Right lobe of liver (tissue), 6 donors: ENCODE data around the gene SUSD1. TPM values are rescaled to one million over a fixed set of nuclear protein-coding genes. Genes with fewer than 3 reads are reported as not detected.

ENCODE experiments used
- ATAC-seq, 4 donors: fragments of 200-7000 bp; cut with Tn5 transposase; one replicate each; pipeline ENCODE4 v1.9.1; 2020; ENCODE audit warnings: mild to moderate bottlenecking in 4 of 4, moderate library complexity in 4 of 4
- DNase-seq, 3 donors: peaks; one replicate each; pipeline ENCODE4 v3.0.0-alpha.2; 2020
- H3K27ac ChIP-seq, 3 donors: fragments of 200-600 bp; one replicate each; pipeline ENCODE4 v1.8.0; 2022
- H3K27me3 ChIP-seq, 2 donors: fragments of 200-600 bp; one replicate each; pipeline ENCODE4 v1.8.0; 2022
- H3K36me3 ChIP-seq, 4 donors: fragments of 200-600 bp; sonication (generic) in 1 of 4; one replicate each; pipeline versions ENCODE4 v1.5.1 to v1.8.0; 2017 to 2022; ENCODE audit warnings: control low read depth in 1 of 4
- H3K4me1 ChIP-seq, 4 donors: fragments of 200-600 bp; sonication (generic) in 1 of 4; one replicate each; pipeline versions ENCODE4 v1.5.1 to v1.8.0; 2017 to 2022; ENCODE audit warnings: control low read depth in 1 of 4
- H3K4me3 ChIP-seq, 3 donors: fragments of 200-600 bp; one replicate each; pipeline ENCODE4 v1.8.0; 2022
- H3K9me3 ChIP-seq, 4 donors: fragments of 200-600 bp; sonication (generic) in 1 of 4; one replicate each; pipeline versions ENCODE4 v1.5.1 to v1.8.0; 2017 to 2022; ENCODE audit warnings: control low read depth in 1 of 4
- CTCF ChIP-seq, 4 donors: fragments of 200-600 bp in 3 of 4; fragments of 450-650 bp in 1 of 4; IDR thresholded peaks; one replicate each; pipeline versions ENCODE4 v1.5.1 to v1.8.0; 2016 to 2022; ENCODE audit warnings: antibody characterized with exemption in 4 of 4, mild to moderate bottlenecking in 2 of 4
- POLR2A ChIP-seq: fragments of 450-650 bp; IDR thresholded peaks from one replicate; pipeline ENCODE4 v1.6.1; 2017; ENCODE audit warnings: antibody characterized with exemption, mild to moderate bottlenecking
- WGBS: methylation state at CpG from one replicate; pipeline ENCODE4 v1.1.6; 2018; ENCODE audit warnings: low coverage, low lambda C conversion rate; ENCODE audit not compliant: insufficient coverage; ENCODE audit errors: missing lambda C conversion rate; 5-methylcytosine and 5-hydroxymethylcytosine counted together
- intact Hi-C, 2 donors: fragments of 100-400 bp; cut with DNase I; formaldehyde crosslinking; loops; one replicate each; pipeline versions ENCODE4 v1.11.2 to v1.14.1; 2022
- long read RNA-seq: library from polyadenylated mRNA; unstranded; transcript quantifications from one replicate; pipeline ENCODE4 v2.0.0, GENCODE V29; 2019
- total RNA-seq, 6 experiments: library from RNA; depleted of rRNA in 2 of 6; stranded (reverse); fragments of >200 nt in 2 of 6; fragmentation: NEBNext Ultra II Directional in 3 of 6; extraction: Animal tissue kit (Norgen Biotek cat#: 25700) in 3 of 6; gene quantifications; one replicate each; pipeline versions ENCODE4 v1.1.0 to v1.2.4, GENCODE V29; 2016 to 2023
- donor health status: DM: no; HTN: yes; CAD: no.
- donor health status: DM: no; HTN: no; CAD: no.
- donor health status: DM: no; HTN: no; CAD: no.
- donor health status: DM: no; HTN: yes; CAD: no.
- donor health status: DM: no; HTN: yes; CAD: no.

The SUSD1 gene
- 1 to 10 TPM; 2.7 to 7.2 (median 3.9) TPM for total RNA-seq
- long read RNA-seq, partial matches to known transcripts = 0 of 1 reads
- long read RNA-seq, other reads (novel, unspliced or antisense) = 0 of 1 reads

DNA sequence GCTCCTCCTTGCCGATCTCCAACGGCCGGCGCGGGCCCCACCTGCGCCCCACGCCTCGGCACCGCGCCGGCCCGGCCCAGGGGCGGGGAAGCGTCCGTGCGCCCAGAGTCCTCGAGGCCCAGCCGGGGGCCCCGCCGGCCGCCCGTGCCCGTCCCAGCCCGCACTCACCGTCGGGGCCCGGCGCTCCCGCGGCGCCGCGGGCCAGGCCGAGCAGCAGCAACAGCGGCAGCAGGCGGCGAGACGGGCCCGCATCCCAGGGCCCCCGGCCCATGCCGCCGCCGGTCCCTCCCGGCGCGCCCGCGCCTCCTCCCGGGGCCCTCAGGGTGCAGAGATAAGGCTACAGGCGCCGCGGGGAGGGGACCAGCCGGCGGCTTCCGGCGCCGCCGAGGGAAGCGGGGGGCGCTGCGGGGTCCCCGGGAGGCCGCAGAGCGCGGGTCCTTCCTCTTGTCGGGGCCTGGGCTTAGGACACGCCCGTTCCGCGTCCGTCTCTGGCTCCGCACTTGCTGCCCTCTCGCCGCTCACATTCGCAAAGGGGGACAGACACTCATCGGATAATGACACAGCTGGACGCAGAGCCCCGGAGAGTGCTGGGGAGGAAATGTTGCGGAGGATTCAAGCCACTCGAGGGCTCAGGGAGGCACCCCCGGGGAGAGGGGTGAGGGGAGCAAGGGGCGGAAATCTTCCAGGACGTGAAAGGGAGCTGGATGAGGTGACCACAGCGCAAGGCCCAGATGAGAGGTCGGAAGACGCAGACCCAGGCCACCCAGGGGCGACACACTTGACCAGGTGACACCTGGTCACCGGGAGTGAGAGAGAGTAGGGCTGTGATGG is at the start of gene SUSD1:
Gene SUSD1 (minus strand): TSS at position 333 of the 831 bp plus-strand sequence. CDS start 62 bp downstream, at position 271.
- WGBS = 6% methylated on average over 21 of the region's 88 CpGs
- intact Hi-C loops = no loop called here
- peak within 1 kb of the TSS; percentile 39 to 65 (median 50) for H3K4me3 ChIP-seq
- no peaks in the 10 kb centered on the region for H3K36me3 ChIP-seq
- H3K4me1 ChIP-seq = peaks cover 0 to 7% (median 0%) of the 10 kb centered on the region in 4 donors
- TF ChIP-seq CTCF (IDR thresholded peaks at IDR 0.05) (no peak), POLR2A (peak; percentile 26)
- DNase-seq (peak; percentile 51 to 66 (median 54)), ATAC-seq (peak; percentile 61 to 68 (median 62))
- H3K9me3 ChIP-seq = no peaks in the 10 kb centered on the region
- H3K27me3 ChIP-seq = no peaks in the 10 kb centered on the region
- H3K27ac ChIP-seq = peak within 1 kb of the TSS in 1 of 3 donors; percentile 60

GRCh38 chr9:112224401-112225289 is 49.5 kb upstream of the SUSD1 start:
- intact Hi-C loops = no loop called here
- DNase-seq (no peak), ATAC-seq (no peak)
- Histone ChIP-seq H3K4me1 (no peaks in the 10 kb centered on the region), H3K9me3 (no peaks in the 10 kb centered on the region), H3K36me3 (peaks cover 0 to 39% (median 13%) of the 10 kb centered on the region in 4 donors), H3K4me3 (no peak overlapping the region), H3K27ac (no peak overlapping the region), H3K27me3 (no peaks in the 10 kb centered on the region)
- TF ChIP-seq CTCF (IDR thresholded peaks at IDR 0.05) = no peak
- 82% methylated on average over 4 of the region's 4 CpGs for WGBS

DNA sequence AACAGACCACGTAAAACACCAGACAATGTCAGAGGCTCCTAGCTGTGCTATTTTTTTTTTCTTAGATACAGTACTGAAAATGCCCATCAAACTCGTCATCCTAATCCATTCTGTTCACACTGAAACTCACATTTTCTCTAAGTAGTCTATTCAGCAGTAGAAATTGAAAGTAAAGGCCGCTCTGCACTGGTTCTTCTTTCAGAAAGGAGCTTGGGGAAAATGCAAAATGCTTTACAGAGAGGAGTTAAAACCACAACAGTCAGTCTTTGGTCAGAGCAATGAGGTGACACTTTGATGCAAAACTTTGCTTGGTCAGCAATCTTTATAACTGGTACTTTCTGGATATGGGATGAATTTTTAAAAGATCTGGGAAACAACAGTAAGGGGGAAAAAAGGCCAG is 43.8 kb upstream of the SUSD1 start:
- TF ChIP-seq POLR2A (no peak), CTCF (IDR thresholded peaks at IDR 0.05) (no peak)
- no peak for DNase-seq
- Histone ChIP-seq H3K9me3 (no peaks in the 10 kb centered on the region), H3K36me3 (peaks cover 0 to 12% (median 2%) of the 10 kb centered on the region in 4 donors), H3K27ac (no peak overlapping the region), H3K27me3 (no peaks in the 10 kb centered on the region), H3K4me3 (no peak overlapping the region), H3K4me1 (no peaks in the 10 kb centered on the region)
- ATAC-seq = no peak
- intact Hi-C loops = no loop called here
- WGBS = 83% methylated on average over 3 of the region's 3 CpGs

- H3K36me3 ChIP-seq = peaks cover 0 to 5% (median 0%) of the 10 kb centered on the region in 4 donors
- H3K4me3 ChIP-seq = no peak overlapping the region
- no peaks in the 10 kb centered on the region for H3K27me3 ChIP-seq
- no peak for ATAC-seq
- intact Hi-C loops = no loop called here
- TF ChIP-seq POLR2A (no peak), CTCF (IDR thresholded peaks at IDR 0.05) (no peak)
- no peaks in the 10 kb centered on the region for H3K4me1 ChIP-seq
- H3K27ac ChIP-seq = no peak overlapping the region
- no peaks in the 10 kb centered on the region for H3K9me3 ChIP-seq
- DNase-seq = no peak
- 86% methylated on average over 2 of the region's 2 CpGs for WGBS
Measured at GRCh38 chr9:112212926-112213325, 37.8 kb upstream of the SUSD1 start.
